GM06990 (cell line): Measurements from ENCODE around the gene SAP30BP.
"Not testable (repeated sequence)": the region's sequence is repeated elsewhere in the genome, so short reads cannot be mapped to it uniquely, and the experiment has no call there.

Experiments
- DNase-seq: peaks from one replicate; pipeline ENCODE4 v3.0.0-alpha.2; 2011; ENCODE audit not compliant: insufficient read length; ENCODE audit errors: extremely low read depth
- H3K27me3 ChIP-seq: replicated peaks from 2 replicates; pipeline ENCODE4 v1.6.0; 2011; ENCODE audit warnings: low read length; ENCODE audit not compliant: control insufficient read depth, insufficient read depth
- H3K36me3 ChIP-seq: 2 replicates; pipeline ENCODE4 v1.5.1; 2011; ENCODE audit warnings: low read length; ENCODE audit not compliant: control insufficient read depth, insufficient read depth
- H3K4me3 ChIP-seq: replicated peaks from 2 replicates; pipeline ENCODE4 v1.5.1; 2011; ENCODE audit warnings: low read depth, mild to moderate bottlenecking, control low read depth, low read length
- CTCF ChIP-seq: IDR thresholded peaks from 2 replicates; pipeline ENCODE4 v1.5.1; 2011; ENCODE audit warnings: low read length, control low read depth, mild to moderate bottlenecking, inconsistent platforms; ENCODE audit not compliant: insufficient read depth, poor library complexity, severe bottlenecking

SAP30BP gene

GRCh38 chr17:75634754-75635609 is 32.2 kb upstream of the SAP30BP start:
- Histone ChIP-seq H3K27me3 (no peaks in the 10 kb centered on the region), H3K4me3 (no peak overlapping the region), H3K36me3 (peaks cover 10% of the 10 kb centered on the region)
- TF ChIP-seq CTCF = no peak
- no peak for DNase-seq

- no peaks in the 10 kb centered on the region for H3K27me3 ChIP-seq
- no peak for TF ChIP-seq CTCF
- no peak for DNase-seq
- H3K4me3 ChIP-seq = no peak overlapping the region
- peaks cover 7% of the 10 kb centered on the region for H3K36me3 ChIP-seq
These were observed 31.4 kb upstream of the SAP30BP start for GRCh38 chr17:75635610-75636202.

- no peaks in the 10 kb centered on the region for H3K27me3 ChIP-seq
- H3K4me3 ChIP-seq = no peak overlapping the region
- no peak for DNase-seq
- TF ChIP-seq CTCF = no peak
- peaks cover 11% of the 10 kb centered on the region for H3K36me3 ChIP-seq
These were observed 30.6 kb upstream of the SAP30BP start for GRCh38 chr17:75636381-75637142.

- DNase-seq = no peak
- TF ChIP-seq CTCF = no peak
- Histone ChIP-seq H3K4me3 (no peak overlapping the region), H3K27me3 (no peaks in the 10 kb centered on the region), H3K36me3 (peaks cover 12% of the 10 kb centered on the region)
These were observed 30.0 kb upstream of the SAP30BP start for GRCh38 chr17:75637143-75637538.

GRCh38 chr17:75637551-75637950 is 29.6 kb upstream of the SAP30BP start:
- Histone ChIP-seq H3K36me3 (peaks cover 12% of the 10 kb centered on the region), H3K27me3 (no peaks in the 10 kb centered on the region), H3K4me3 (no peak overlapping the region)
- no peak for DNase-seq
- TF ChIP-seq CTCF = no peak

- DNase-seq, H3K4me3 ChIP-seq, H3K27me3 ChIP-seq: not testable (repeated sequence)
- peaks cover 12% of the 10 kb centered on the region for H3K36me3 ChIP-seq
These were observed 29.1 kb upstream of the SAP30BP start for GRCh38 chr17:75638039-75638438.
